Astrocyte of the cerebellum (primary cell): ENCODE results near the gene VAT1L.
A peak's percentile ranks its signal among the peaks of the same experiment; 100 is the strongest.

Source experiments
- DNase-seq: peaks from one replicate; pipeline ENCODE4 v3.0.0-alpha.2; 2011; ENCODE audit warnings: low read depth
- H3K4me3 ChIP-seq: 2 replicates; pipeline ENCODE4 v1.5.1; 2011; ENCODE audit warnings: mild to moderate bottlenecking, low read depth, low read length, moderate library complexity
- CTCF ChIP-seq: IDR thresholded peaks from 2 replicates; pipeline ENCODE4 v1.5.1; 2012; ENCODE audit warnings: low read length, low read depth, moderate library complexity, mild to moderate bottlenecking; ENCODE audit errors: missing control alignments
- in situ Hi-C: cut with HindIII; loops from 2 replicates; pipeline ENCODE4 v1.10.0; 2017; ENCODE audit warnings: low sequenced_read_pairs

Gene VAT1L

GRCh38 chr16:77877712-77878347, 89.5 kb downstream of the VAT1L start:
- peak; percentile 70 for DNase-seq
- no peak for TF ChIP-seq CTCF
- no peak overlapping the region for H3K4me3 ChIP-seq
- in situ Hi-C loops: no loop called here

GRCh38 chr16:77881355-77882030, 93.1 kb downstream of the VAT1L start:
- no peak for DNase-seq
- H3K4me3 ChIP-seq: no peak overlapping the region
- no peak for TF ChIP-seq CTCF
- in situ Hi-C loops: no loop called here

- in situ Hi-C loops: no loop called here
Observed at GRCh38 chr16:77882358-77882757, 94.0 kb downstream of the VAT1L start.

GRCh38 chr16:77885571-77886295, 97.4 kb downstream of the VAT1L start:
- DNase-seq: no peak

More at GRCh38 chr16:77882358-77882757, 94.0 kb downstream of the VAT1L start:
- no peak overlapping the region for H3K4me3 ChIP-seq
- TF ChIP-seq CTCF: no peak
- DNase-seq: no peak

GRCh38 chr16:77888871-77889270, 100.5 kb downstream of the VAT1L start:
- no peak for TF ChIP-seq CTCF
- H3K4me3 ChIP-seq: no peak overlapping the region
- in situ Hi-C loops: no loop called here
- DNase-seq: no peak

More at GRCh38 chr16:77885571-77886295, 97.4 kb downstream of the VAT1L start:
- in situ Hi-C loops: no loop called here
- TF ChIP-seq CTCF: no peak
- H3K4me3 ChIP-seq: no peak overlapping the region

GRCh38 chr16:77890075-77890474, 101.7 kb downstream of the VAT1L start:
- in situ Hi-C loops: no loop called here

More at GRCh38 chr16:77890075-77890474, 101.7 kb downstream of the VAT1L start:
- TF ChIP-seq CTCF: no peak
- H3K4me3 ChIP-seq: no peak overlapping the region
- DNase-seq: no peak
